HG03378 (cell line): ENCODE results near the gene ATP6V0D1.

Experiments
- ATAC-seq: cut with Tn5 transposase; IDR thresholded peaks from one replicate; pipeline ENCODE4 v1.9.1; 2021; ENCODE audit warnings: mild to moderate bottlenecking, moderate library complexity; ENCODE audit not compliant: unreplicated experiment

ATP6V0D1 gene

GRCh38 chr16:67394155-67395104, 86.5 kb downstream of the ATP6V0D1 start:
- ATAC-seq: no peak

GRCh38 chr16:67393788-67394154, 87.2 kb downstream of the ATP6V0D1 start:
- no peak for ATAC-seq

- ATAC-seq: no peak
Observed at GRCh38 chr16:67393111-67393787, 87.7 kb downstream of the ATP6V0D1 start, which contains the start of gene TPPP3. Gene TPPP3 (minus strand): TSS chr16:67393498. CDS start chr16:67391111, 2,387 bp downstream.

GRCh38 chr16:67392301-67393059, 88.5 kb downstream of the ATP6V0D1 start:
- ATAC-seq: no peak

- ATAC-seq: no peak
Observed at GRCh38 chr16:67391424-67392300, 89.3 kb downstream of the ATP6V0D1 start.

GRCh38 chr16:67390816-67391423, 90.0 kb downstream of the ATP6V0D1 start:
- no peak for ATAC-seq

- no peak for ATAC-seq
Observed at GRCh38 chr16:67389911-67390815, 90.8 kb downstream of the ATP6V0D1 start.

- no peak for ATAC-seq
Observed at GRCh38 chr16:67388591-67388990, 92.4 kb downstream of the ATP6V0D1 start.

- no peak for ATAC-seq
Observed at GRCh38 chr16:67388191-67388590, 92.8 kb downstream of the ATP6V0D1 start.
